Measurements from ENCODE around the gene WDR45B.
A peak's percentile ranks its signal among the peaks of the same experiment; 100 is the strongest.

WDR45B gene

GRCh38 chr17:82675476-82676245 lies 27.4 kb upstream of the WDR45B start:
- DNase-seq = no peak

- DNase-seq = peak; percentile 27
Measured at GRCh38 chr17:82674656-82675475, 26.6 kb upstream of the WDR45B start.

- no peak for DNase-seq
Measured at GRCh38 chr17:82670661-82671450, 22.6 kb upstream of the WDR45B start.

- DNase-seq = no peak
Measured at GRCh38 chr17:82668631-82669099, 20.4 kb upstream of the WDR45B start.

GRCh38 chr17:82668024-82668630 lies 19.9 kb upstream of the WDR45B start:
- DNase-seq = no peak

GRCh38 chr17:82667668-82668000 lies 19.4 kb upstream of the WDR45B start:
- DNase-seq = no peak

- DNase-seq = no peak
Measured at GRCh38 chr17:82666931-82667667, 18.9 kb upstream of the WDR45B start.

GRCh38 chr17:82665891-82666290 lies 17.6 kb upstream of the WDR45B start:
- no peak for DNase-seq

- DNase-seq = no peak
Measured at GRCh38 chr17:82665217-82665616, 17.0 kb upstream of the WDR45B start.

- no peak for DNase-seq
Measured at GRCh38 chr17:82664701-82665182, 16.5 kb upstream of the WDR45B start.

GRCh38 chr17:82664276-82664575 lies 16.0 kb upstream of the WDR45B start:
- no peak for DNase-seq

- DNase-seq = no peak
Measured at GRCh38 chr17:82663381-82664275, 15.4 kb upstream of the WDR45B start.

GRCh38 chr17:82662711-82663261 lies 14.5 kb upstream of the WDR45B start:
- no peak for DNase-seq

GRCh38 chr17:82661717-82662683 lies 13.8 kb upstream of the WDR45B start:
- DNase-seq = no peak

- no peak for DNase-seq
Measured at GRCh38 chr17:82659886-82660285, 11.6 kb upstream of the WDR45B start.

- no peak for DNase-seq
Measured at GRCh38 chr17:82658796-82659452, 10.7 kb upstream of the WDR45B start.

GRCh38 chr17:82658331-82658730 lies 10.1 kb upstream of the WDR45B start:
- no peak for DNase-seq

GRCh38 chr17:82657926-82658325 lies 9.7 kb upstream of the WDR45B start:
- DNase-seq = no peak

GRCh38 chr17:82656266-82656665 lies 8.0 kb upstream of the WDR45B start:
- no peak for DNase-seq

All from NCI-H69 (cell line).